ENCODE measurements around the gene C12orf75.
"Not testable (repeated sequence)": the region's sequence is repeated elsewhere in the genome, so short reads cannot be mapped to it uniquely, and the experiment has no call there.

The C12orf75 gene

DNA sequence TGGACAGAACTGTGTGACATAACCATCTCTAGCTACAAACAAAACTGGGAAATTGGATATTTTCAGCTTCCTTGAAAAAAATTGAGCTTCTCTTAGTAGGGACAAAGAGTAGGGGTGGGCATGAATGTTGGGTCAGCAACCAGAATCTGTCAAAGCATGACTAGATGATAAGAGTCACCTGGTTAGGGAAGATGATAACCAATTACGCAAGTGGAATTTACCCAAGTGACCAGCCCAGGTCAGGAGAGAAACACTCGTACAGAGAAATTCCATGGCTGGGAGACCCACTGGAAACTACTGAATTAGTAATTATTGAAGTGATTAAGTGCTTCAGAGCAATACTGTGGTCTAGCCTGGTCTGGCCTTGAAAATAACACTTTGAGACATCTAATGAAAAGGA is 36.3 kb upstream of the C12orf75 start:
- WGBS, 2 experiments (ENCODE audit: insufficient coverage in 2 of 2) = 95 to 96% methylated on average over 2 of the region's 2 CpGs
- Histone ChIP-seq H3K9me3 (ENCODE audit: control insufficient read depth, low read length) (peaks cover 15% of the 10 kb centered on the region), H3K36me3 (ENCODE audit: control insufficient read depth, insufficient read depth, low read length) (no peaks in the 10 kb centered on the region), H3K4me1 (ENCODE audit: control insufficient read depth, insufficient read depth, low read length, poor library complexity, severe bottlenecking) (no peaks in the 10 kb centered on the region), H3K27ac (ENCODE audit: low read depth, low read length, severe bottlenecking) (no peak overlapping the region), H3K4me3 (ENCODE audit: extremely low read depth, insufficient read depth, low read length, poor library complexity, severe bottlenecking) (no peak overlapping the region)

DNA sequence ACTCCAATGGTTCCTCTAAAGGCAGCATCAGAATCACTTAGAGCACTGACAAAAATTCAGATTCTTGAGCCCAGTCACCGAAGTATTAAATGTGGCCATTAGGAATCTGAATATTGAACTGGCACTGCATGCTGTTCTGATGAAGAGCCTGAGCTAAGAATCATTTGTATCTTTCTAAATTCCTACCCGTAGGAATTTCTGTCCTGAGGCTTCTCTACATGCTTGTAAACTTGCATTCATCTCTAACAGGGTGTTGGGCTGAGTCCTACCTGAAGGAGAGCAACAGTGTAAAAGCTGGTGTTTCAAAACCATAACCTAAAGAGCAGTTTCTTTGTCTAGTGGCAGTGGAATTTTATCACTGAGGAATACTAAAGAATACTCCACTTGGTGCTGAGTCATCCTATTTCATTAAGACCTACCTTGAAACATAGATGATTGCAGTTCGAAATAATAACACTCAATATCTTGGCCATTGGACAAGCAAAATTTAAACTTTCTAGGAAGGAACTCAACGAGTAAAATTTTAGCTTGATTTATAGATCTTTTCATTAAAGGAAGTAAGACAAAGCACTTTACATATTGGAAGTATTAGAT is 35.5 kb upstream of the C12orf75 start:
- H3K27ac ChIP-seq (ENCODE audit: low read depth, low read length, severe bottlenecking) = no peak overlapping the region
- no peak overlapping the region for H3K4me3 ChIP-seq (ENCODE audit: extremely low read depth, insufficient read depth, low read length, poor library complexity, severe bottlenecking)
- no peaks in the 10 kb centered on the region for H3K36me3 ChIP-seq (ENCODE audit: control insufficient read depth, insufficient read depth, low read length)
- no peaks in the 10 kb centered on the region for H3K4me1 ChIP-seq (ENCODE audit: control insufficient read depth, insufficient read depth, low read length, poor library complexity, severe bottlenecking)
- H3K9me3 ChIP-seq (ENCODE audit: control insufficient read depth, low read length) = peaks cover 17% of the 10 kb centered on the region
- WGBS, 2 experiments (ENCODE audit: insufficient coverage in 2 of 2) = 83 to 94% methylated on average over 2 of the region's 4 CpGs

DNA sequence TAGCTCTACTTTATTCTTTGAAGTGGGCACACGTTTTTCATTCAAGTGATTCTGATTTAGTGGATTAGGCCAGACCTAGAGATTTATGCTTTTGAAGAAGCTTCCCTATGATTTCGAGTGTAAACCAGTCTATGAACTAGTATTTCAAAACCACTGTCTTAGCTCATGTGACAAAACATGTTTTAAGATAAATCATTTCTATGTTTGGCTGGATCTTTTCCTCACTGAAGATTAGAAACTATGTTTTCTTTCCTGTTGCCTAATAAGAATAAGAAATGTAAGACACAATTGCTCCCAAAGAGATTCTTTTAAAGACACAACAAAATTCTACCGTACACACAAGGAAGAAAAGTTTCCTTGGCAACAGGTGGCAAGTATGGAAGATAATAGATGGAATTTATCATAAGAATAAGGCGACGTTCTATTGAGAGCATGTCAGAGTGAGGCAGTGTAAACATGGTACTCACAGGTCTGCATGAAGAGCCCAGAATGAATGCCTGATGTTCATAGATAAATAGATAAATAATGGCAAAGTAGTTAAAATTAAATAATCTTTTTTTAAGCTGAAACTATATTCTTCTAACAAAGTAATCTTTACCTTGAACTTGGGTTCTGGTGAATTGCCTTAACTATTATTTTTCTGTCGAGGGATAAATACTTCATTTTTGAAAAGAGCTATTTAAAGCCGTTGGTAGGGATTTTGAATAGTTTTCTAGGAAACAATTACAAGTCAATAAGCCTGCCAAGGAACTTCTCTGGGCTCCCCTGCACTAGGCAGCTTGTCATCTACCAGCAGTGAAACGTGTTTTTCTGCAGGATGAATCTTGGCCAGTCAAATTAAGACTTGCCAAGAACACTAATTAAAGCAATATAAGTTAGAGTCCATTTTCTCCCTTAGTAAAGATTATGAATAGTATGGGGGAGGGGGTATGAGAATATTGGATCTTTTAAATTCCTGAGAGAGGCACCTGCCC is 34.1 kb upstream of the C12orf75 start:
- Histone ChIP-seq H3K4me3 (ENCODE audit: extremely low read depth, insufficient read depth, low read length, poor library complexity, severe bottlenecking) (no peak overlapping the region), H3K27ac (ENCODE audit: low read depth, low read length, severe bottlenecking) (no peak overlapping the region), H3K4me1 (ENCODE audit: control insufficient read depth, insufficient read depth, low read length, poor library complexity, severe bottlenecking) (no peaks in the 10 kb centered on the region), H3K9me3 (ENCODE audit: control insufficient read depth, low read length) (peaks cover 17% of the 10 kb centered on the region), H3K36me3 (ENCODE audit: control insufficient read depth, insufficient read depth, low read length) (no peaks in the 10 kb centered on the region)
- WGBS, 2 experiments (ENCODE audit: insufficient coverage in 2 of 2) = 79 to 84% methylated on average over 3 to 4 of the region's 8 CpGs

DNA sequence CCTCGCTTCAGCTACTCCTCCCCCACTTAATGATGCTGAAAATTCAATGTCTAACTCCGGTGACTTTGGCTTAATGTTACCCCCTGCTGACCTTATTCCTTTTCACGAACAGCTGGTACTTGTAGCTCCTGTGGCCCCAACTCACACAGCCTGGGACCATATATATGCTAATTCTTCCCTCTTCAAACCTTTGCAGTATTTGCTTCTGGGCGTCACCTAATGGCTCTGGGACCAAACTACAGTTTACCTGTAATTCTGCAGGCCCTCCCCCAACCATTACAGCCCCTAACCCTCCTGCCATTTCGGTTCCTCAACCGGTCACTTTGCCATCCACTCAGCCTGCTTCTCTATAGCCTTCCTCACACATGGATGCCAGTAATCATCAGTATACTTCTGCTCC is 29.6 kb upstream of the C12orf75 start:
- no peaks in the 10 kb centered on the region for H3K4me1 ChIP-seq (ENCODE audit: control insufficient read depth, insufficient read depth, low read length, poor library complexity, severe bottlenecking)

DNA sequence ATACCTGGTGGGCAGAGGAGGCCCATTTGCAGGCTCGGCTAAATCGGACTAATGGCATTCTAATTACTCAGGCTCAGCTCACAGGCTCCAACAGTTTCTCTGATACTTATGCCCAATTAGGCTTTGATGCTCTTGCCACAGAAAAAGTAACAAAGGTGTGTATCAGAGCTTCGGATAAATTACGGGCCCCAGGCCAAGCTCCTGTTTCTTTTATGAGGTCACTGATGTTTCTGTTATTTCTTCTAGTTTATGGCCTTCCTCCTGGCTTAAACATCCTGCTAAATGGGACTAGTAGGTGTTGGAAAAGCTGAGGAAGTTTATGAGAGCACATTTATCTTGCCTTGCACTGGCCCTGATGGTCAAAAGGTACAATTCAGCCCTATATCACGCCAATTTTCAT is 28.8 kb upstream of the C12orf75 start:
- Histone ChIP-seq H3K4me1 (ENCODE audit: control insufficient read depth, insufficient read depth, low read length, poor library complexity, severe bottlenecking) (no peaks in the 10 kb centered on the region), H3K4me3 (ENCODE audit: extremely low read depth, insufficient read depth, low read length, poor library complexity, severe bottlenecking) (no peak overlapping the region), H3K9me3 (ENCODE audit: control insufficient read depth, low read length) (peaks cover 17% of the 10 kb centered on the region), H3K36me3 (ENCODE audit: control insufficient read depth, insufficient read depth, low read length) (no peaks in the 10 kb centered on the region), H3K27ac (ENCODE audit: low read depth, low read length, severe bottlenecking) (no peak overlapping the region)
- WGBS, 2 experiments (ENCODE audit: insufficient coverage in 2 of 2) = 92 to 93% methylated on average over 4 of the region's 5 CpGs

More for the DNA sequence above, 29.6 kb upstream of the C12orf75 start:
- Histone ChIP-seq H3K36me3 (ENCODE audit: control insufficient read depth, insufficient read depth, low read length) (no peaks in the 10 kb centered on the region), H3K9me3 (ENCODE audit: control insufficient read depth, low read length) (peaks cover 17% of the 10 kb centered on the region), H3K4me3 (ENCODE audit: extremely low read depth, insufficient read depth, low read length, poor library complexity, severe bottlenecking) (no peak overlapping the region), H3K27ac (ENCODE audit: low read depth, low read length, severe bottlenecking) (no peak overlapping the region)
- 78 to 83% methylated on average over 6 of the region's 6 CpGs for WGBS, 2 experiments (ENCODE audit: insufficient coverage in 2 of 2)

DNA sequence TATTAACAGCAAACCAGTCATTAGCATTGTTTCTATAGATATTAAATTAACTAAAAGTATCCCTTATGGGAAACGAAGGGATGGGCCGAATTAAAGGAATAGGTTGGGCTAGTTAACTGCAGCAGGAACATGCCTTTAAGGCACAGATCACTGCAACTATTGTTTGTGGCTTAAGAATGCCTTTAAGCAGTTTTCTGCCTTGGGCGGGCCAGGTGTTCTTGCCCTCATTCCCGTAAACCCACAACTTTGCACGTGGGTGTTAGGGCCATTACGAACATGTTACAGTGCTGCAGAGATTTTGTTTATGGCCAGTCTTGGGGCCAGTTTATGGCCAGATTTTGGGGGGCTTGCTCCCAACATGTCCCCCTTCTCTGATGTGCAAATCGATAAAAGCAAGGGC is 27.5 kb upstream of the C12orf75 start:
- WGBS, 2 experiments (ENCODE audit: insufficient coverage in 2 of 2) = 89 to 93% methylated on average over 5 of the region's 7 CpGs
- not testable (repeated sequence) for H3K4me1 ChIP-seq (ENCODE audit: control insufficient read depth, insufficient read depth, low read length, poor library complexity, severe bottlenecking)
- peaks cover 13% of the 10 kb centered on the region for H3K9me3 ChIP-seq (ENCODE audit: control insufficient read depth, low read length)

DNA sequence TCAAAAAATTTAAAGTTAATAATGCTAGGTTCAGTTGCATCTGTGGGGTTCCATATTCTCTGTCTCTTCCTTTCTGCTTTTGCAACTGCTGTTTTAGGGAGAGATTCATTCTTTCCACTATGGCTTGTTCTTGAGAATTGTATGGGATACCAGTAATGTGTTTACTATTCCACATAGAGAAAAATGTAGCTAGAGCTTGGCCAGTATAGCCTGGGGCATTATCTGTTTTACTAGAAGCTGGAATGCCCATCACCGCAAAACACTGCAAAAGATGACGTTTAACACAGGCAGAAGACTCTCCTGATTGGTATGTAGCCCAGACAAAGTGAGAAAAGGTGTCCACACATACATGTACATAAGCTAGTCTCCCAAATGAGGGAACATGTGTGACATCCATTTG is 25.9 kb upstream of the C12orf75 start:
- not testable (repeated sequence) for H3K36me3 ChIP-seq (ENCODE audit: control insufficient read depth, insufficient read depth, low read length)

More for the DNA sequence above, 27.5 kb upstream of the C12orf75 start:
- H3K36me3 ChIP-seq (ENCODE audit: control insufficient read depth, insufficient read depth, low read length); H3K27ac ChIP-seq (ENCODE audit: low read depth, low read length, severe bottlenecking); H3K4me3 ChIP-seq (ENCODE audit: extremely low read depth, insufficient read depth, low read length, poor library complexity, severe bottlenecking): not testable (repeated sequence)

DNA sequence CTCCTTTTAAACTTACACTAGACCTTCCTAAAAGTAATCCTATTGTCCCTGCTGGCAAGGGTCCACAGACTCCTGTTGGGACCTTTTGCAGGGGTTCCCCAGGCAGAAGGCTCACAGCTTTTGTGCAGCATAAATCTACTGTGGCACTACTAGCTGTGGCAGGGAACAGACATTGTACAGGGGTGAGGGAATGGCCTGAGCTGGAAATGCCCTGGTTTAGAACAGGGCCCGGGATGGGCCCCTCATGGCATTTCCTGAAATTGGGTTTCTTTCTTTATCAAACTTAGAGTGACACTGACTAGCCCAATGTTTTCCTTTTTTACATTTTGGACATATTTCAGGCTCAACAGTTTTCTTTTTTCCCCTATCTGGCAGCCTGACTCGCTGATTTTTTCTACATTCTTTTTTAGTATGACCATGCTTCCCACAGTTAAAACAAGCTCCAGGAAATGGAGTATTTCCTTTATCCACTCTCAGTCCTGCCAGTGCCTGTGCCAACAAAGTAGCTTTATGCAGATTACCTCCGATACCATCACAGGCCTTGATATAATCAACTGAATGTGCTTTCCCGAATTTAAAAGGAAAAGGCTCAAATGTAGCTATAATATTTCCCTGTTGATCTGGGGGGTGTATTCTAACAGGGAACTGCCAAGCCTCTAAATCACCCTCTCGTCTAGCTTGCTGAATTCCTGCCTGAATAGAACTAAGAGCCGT is 22.7 kb upstream of the C12orf75 start:
- H3K9me3 ChIP-seq (ENCODE audit: control insufficient read depth, low read length); H3K36me3 ChIP-seq (ENCODE audit: control insufficient read depth, insufficient read depth, low read length); H3K4me3 ChIP-seq (ENCODE audit: extremely low read depth, insufficient read depth, low read length, poor library complexity, severe bottlenecking); H3K4me1 ChIP-seq (ENCODE audit: control insufficient read depth, insufficient read depth, low read length, poor library complexity, severe bottlenecking); H3K27ac ChIP-seq (ENCODE audit: low read depth, low read length, severe bottlenecking): not testable (repeated sequence)
- 82 to 100% methylated on average over 1 to 2 of the region's 6 CpGs for WGBS, 2 experiments (ENCODE audit: insufficient coverage in 2 of 2)

More for the DNA sequence above, 25.9 kb upstream of the C12orf75 start:
- 60 to 100% methylated on average over 1 to 2 of the region's 2 CpGs for WGBS, 2 experiments (ENCODE audit: insufficient coverage in 2 of 2)
- H3K9me3 ChIP-seq (ENCODE audit: control insufficient read depth, low read length); H3K4me3 ChIP-seq (ENCODE audit: extremely low read depth, insufficient read depth, low read length, poor library complexity, severe bottlenecking); H3K4me1 ChIP-seq (ENCODE audit: control insufficient read depth, insufficient read depth, low read length, poor library complexity, severe bottlenecking); H3K27ac ChIP-seq (ENCODE audit: low read depth, low read length, severe bottlenecking): not testable (repeated sequence)

DNA sequence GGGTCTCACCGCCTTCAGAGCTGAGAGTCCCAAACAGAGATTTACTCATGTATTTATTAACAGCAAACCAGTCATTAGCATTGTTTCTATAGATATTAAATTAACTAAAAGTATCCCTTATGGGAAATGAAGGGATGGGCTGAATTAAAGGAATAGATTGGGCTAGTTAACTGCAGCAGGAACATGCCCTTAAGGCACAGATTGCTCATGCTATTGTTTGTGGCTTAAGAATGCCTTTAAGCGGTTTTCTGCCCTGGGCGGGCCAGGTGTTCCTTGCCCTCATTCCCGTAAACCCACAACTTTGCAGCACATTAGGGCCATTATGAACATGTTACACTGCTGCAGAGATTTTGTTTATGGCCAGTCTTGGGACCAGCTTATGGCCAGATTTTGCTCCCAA is 21.7 kb upstream of the C12orf75 start:
- not testable (repeated sequence) for H3K4me3 ChIP-seq (ENCODE audit: extremely low read depth, insufficient read depth, low read length, poor library complexity, severe bottlenecking); H3K4me1 ChIP-seq (ENCODE audit: control insufficient read depth, insufficient read depth, low read length, poor library complexity, severe bottlenecking); H3K27ac ChIP-seq (ENCODE audit: low read depth, low read length, severe bottlenecking); H3K36me3 ChIP-seq (ENCODE audit: control insufficient read depth, insufficient read depth, low read length); H3K9me3 ChIP-seq (ENCODE audit: control insufficient read depth, low read length)
- 100% methylated on average over 3 of the region's 4 CpGs; no CpG with 5 or more reads in 1 of the 2 experiments for WGBS, 2 experiments (ENCODE audit: insufficient coverage in 2 of 2)

DNA sequence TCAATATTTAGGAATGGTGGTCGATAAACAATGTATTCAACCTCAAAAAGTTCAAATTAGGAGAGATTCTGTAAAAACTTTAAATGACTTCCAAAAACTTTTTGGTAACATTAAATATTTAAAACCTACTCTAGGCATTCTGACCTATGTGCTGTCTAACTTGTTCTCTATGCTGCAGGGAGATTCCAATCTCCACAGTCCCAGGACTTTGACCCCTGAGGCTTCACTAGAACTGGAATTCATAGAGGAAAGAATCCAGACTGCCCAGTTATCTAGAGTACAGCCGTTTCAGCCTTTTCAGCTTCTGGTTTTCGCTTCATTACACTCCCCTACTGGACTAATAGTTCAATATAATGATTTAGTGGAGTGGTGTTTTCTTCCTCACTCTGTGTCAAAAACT is 21.1 kb upstream of the C12orf75 start:
- H3K27ac ChIP-seq (ENCODE audit: low read depth, low read length, severe bottlenecking); H3K36me3 ChIP-seq (ENCODE audit: control insufficient read depth, insufficient read depth, low read length); H3K4me3 ChIP-seq (ENCODE audit: extremely low read depth, insufficient read depth, low read length, poor library complexity, severe bottlenecking); H3K4me1 ChIP-seq (ENCODE audit: control insufficient read depth, insufficient read depth, low read length, poor library complexity, severe bottlenecking): not testable (repeated sequence)
- no CpG with 5 or more reads among the region's 3 CpGs for WGBS, 2 experiments (ENCODE audit: insufficient coverage in 2 of 2)
- H3K9me3 ChIP-seq (ENCODE audit: control insufficient read depth, low read length) = peaks cover 14% of the 10 kb centered on the region

Data from mesodermal cell (in vitro differentiated cells).